Activated T-cell treated with anti-CD3 and anti-CD28 coated beads, Interleukin-2, amount 50 U/mL, for 1 hour (primary cell): Measurements from ENCODE around the gene TMEM174.

Experiments used
- DNase-seq: peaks from one replicate; pipeline ENCODE4 v3.0.0-alpha.2; 2020

TMEM174 gene

GRCh38 chr5:73154208-73155006 is 18.6 kb upstream of the TMEM174 start:
- no peak for DNase-seq

GRCh38 chr5:73155271-73156222 is 17.4 kb upstream of the TMEM174 start:
- no peak for DNase-seq

- DNase-seq = no peak
Measured at GRCh38 chr5:73157414-73158303, 15.3 kb upstream of the TMEM174 start.

GRCh38 chr5:73158313-73158712 is 14.7 kb upstream of the TMEM174 start:
- no peak for DNase-seq

GRCh38 chr5:73160239-73160671 is 12.7 kb upstream of the TMEM174 start:
- DNase-seq = no peak

- no peak for DNase-seq
Measured at GRCh38 chr5:73170522-73170921, 2.5 kb upstream of the TMEM174 start.

- DNase-seq = no peak
Measured at GRCh38 chr5:73171495-73171894, 1.5 kb upstream of the TMEM174 start.

GRCh38 chr5:73174100-73174815 is 1.3 kb downstream of the TMEM174 start:
- no peak for DNase-seq

- DNase-seq = no peak
Measured at GRCh38 chr5:73176250-73176649, 3.3 kb downstream of the TMEM174 start.

GRCh38 chr5:73178265-73178664 is 5.3 kb downstream of the TMEM174 start:
- no peak for DNase-seq

GRCh38 chr5:73179730-73180129 is 6.7 kb downstream of the TMEM174 start:
- no peak for DNase-seq

- DNase-seq = no peak
Measured at GRCh38 chr5:73180566-73180965, 7.6 kb downstream of the TMEM174 start.

GRCh38 chr5:73182307-73182706 is 9.3 kb downstream of the TMEM174 start:
- no peak for DNase-seq

- DNase-seq = no peak
Measured at GRCh38 chr5:73183000-73183399, 10.0 kb downstream of the TMEM174 start.

GRCh38 chr5:73183481-73183891 is 10.5 kb downstream of the TMEM174 start:
- no peak for DNase-seq

GRCh38 chr5:73186976-73187375 is 14.0 kb downstream of the TMEM174 start:
- no peak for DNase-seq

- no peak for DNase-seq
Measured at GRCh38 chr5:73188764-73189531, 16.0 kb downstream of the TMEM174 start.

- no peak for DNase-seq
Measured at GRCh38 chr5:73189871-73190376, 16.9 kb downstream of the TMEM174 start.

GRCh38 chr5:73192370-73192769 is 19.4 kb downstream of the TMEM174 start:
- DNase-seq = no peak

- no peak for DNase-seq
Measured at GRCh38 chr5:73193592-73193991, 20.6 kb downstream of the TMEM174 start.

- DNase-seq = no peak
Measured at GRCh38 chr5:73196201-73196600, 23.2 kb downstream of the TMEM174 start.
